HG03342 (cell line): Measurements from ENCODE around the gene SFI1.
"Not testable (repeated sequence)": the region's sequence is repeated elsewhere in the genome, so short reads cannot be mapped to it uniquely, and the experiment has no call there.

Experiments
- ATAC-seq: cut with Tn5 transposase; IDR thresholded peaks from one replicate; pipeline ENCODE4 v1.9.1; 2021; ENCODE audit warnings: mild to moderate bottlenecking, moderate library complexity; ENCODE audit not compliant: unreplicated experiment

The SFI1 gene

GRCh38 chr22:31540966-31541365 is 44.6 kb downstream of the SFI1 start:
- ATAC-seq, result no peak

GRCh38 chr22:31544481-31545480 is 48.4 kb downstream of the SFI1 start:
- ATAC-seq, result no peak

GRCh38 chr22:31550871-31551370 is 54.6 kb downstream of the SFI1 start:
- ATAC-seq, result no peak

GRCh38 chr22:31556627-31557203 is 60.4 kb downstream of the SFI1 start:
- no peak for ATAC-seq

- ATAC-seq, result not testable (repeated sequence)
These were observed 62.2 kb downstream of the SFI1 start for GRCh38 chr22:31558546-31558945.

GRCh38 chr22:31561238-31561887 is 65.0 kb downstream of the SFI1 start:
- ATAC-seq, result no peak

- no peak for ATAC-seq
These were observed 65.6 kb downstream of the SFI1 start for GRCh38 chr22:31561970-31562369.

- ATAC-seq, result no peak
These were observed 70.1 kb downstream of the SFI1 start for GRCh38 chr22:31566484-31566883.

- ATAC-seq, result no peak
These were observed 70.9 kb downstream of the SFI1 start for GRCh38 chr22:31567196-31567595.

GRCh38 chr22:31567702-31568101 is 71.4 kb downstream of the SFI1 start:
- no peak for ATAC-seq

GRCh38 chr22:31569126-31569525 is 72.8 kb downstream of the SFI1 start:
- ATAC-seq, result no peak

GRCh38 chr22:31572939-31573338 is 76.6 kb downstream of the SFI1 start:
- ATAC-seq, result no peak

GRCh38 chr22:31574055-31574670 is 77.8 kb downstream of the SFI1 start:
- ATAC-seq, result no peak

GRCh38 chr22:31575190-31575589 is 78.9 kb downstream of the SFI1 start:
- ATAC-seq, result no peak

- no peak for ATAC-seq
These were observed 81.4 kb downstream of the SFI1 start for GRCh38 chr22:31577711-31578110.

- ATAC-seq, result no peak
These were observed 81.8 kb downstream of the SFI1 start for GRCh38 chr22:31578171-31578570.

GRCh38 chr22:31579835-31580242 is 83.5 kb downstream of the SFI1 start:
- no peak for ATAC-seq

GRCh38 chr22:31583861-31584485 is 87.6 kb downstream of the SFI1 start:
- no peak for ATAC-seq

GRCh38 chr22:31584804-31585160 is 88.4 kb downstream of the SFI1 start:
- ATAC-seq, result no peak

- ATAC-seq, result no peak
These were observed 89.0 kb downstream of the SFI1 start for GRCh38 chr22:31585161-31585859.
